ENCODE data around the gene HSD17B1.

Gene HSD17B1

DNA sequence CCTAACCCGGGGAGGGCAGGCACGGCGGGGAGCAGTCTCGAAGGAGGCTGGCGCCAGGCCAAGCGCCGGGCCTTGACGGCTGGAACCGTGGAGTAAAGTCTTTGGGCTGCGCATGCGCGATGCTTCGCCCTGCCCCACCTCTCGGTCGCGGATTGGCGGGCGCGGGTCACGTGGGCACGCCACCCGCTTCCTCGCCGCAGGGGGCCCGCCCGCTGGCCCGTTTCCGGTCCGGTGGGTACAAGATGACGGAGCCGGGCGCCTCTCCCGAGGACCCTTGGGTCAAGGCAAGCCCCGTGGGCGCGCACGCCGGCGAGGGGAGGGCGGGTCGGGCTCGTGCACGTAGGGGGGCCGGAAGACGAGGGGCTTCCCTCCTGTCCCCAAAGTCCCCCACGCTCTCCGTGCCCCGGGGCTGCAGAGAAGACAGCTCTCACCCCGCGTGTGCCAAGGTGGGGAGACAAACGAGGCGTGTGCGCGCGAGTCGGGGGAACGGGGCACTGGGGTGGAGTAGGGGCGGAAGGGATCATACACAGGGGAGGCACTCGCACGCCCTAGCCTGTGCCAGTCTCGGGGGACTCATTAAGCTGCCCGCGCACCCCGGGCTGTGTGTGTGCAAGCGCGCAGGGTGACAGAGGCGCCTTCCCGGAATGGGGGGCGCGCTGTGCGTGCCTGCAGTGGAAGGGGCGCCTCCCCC, 14.3 kb downstream of the HSD17B1 start, which contains the start of gene MLX:
TSS of gene MLX (plus strand) at position 218 of the 691 bp plus-strand sequence. CDS start at position 243, 25 bp downstream.
- Histone ChIP-seq H3K36me3 (ENCODE audit: control insufficient read depth, low read length) (peaks cover 87% of the 10 kb centered on the region), H3K4me3 (ENCODE audit: low read length) (peak within 1 kb of the TSS; percentile 97), H3K9me2 (replicated peaks; ENCODE audit: control insufficient read depth, low read length) (no peaks in the 10 kb centered on the region), H3K9me3 (ENCODE audit: control insufficient read depth, insufficient read depth, low read length) (no peaks in the 10 kb centered on the region), H3K79me2 (ENCODE audit: control insufficient read depth, low read length) (peaks cover 66% of the 10 kb centered on the region), H4K20me1 (ENCODE audit: control insufficient read depth, insufficient read depth, low read depth, low read length) (no peaks in the 10 kb centered on the region), H3K4me1 (ENCODE audit: control insufficient read depth, low read length) (peaks cover 26% of the 10 kb centered on the region), H3K4me2 (ENCODE audit: low read length) (peak within 1 kb of the TSS; percentile 99), H3K27ac (ENCODE audit: low read depth, low read length) (peak within 1 kb of the TSS; percentile 64), H3F3A (ENCODE audit: control insufficient read depth, insufficient read depth) (peaks cover 4% of the 10 kb centered on the region), H3K27me3 (ENCODE audit: control insufficient read depth, low read length) (no peaks in the 10 kb centered on the region)
- TF ChIP-seq, protein P1, sequence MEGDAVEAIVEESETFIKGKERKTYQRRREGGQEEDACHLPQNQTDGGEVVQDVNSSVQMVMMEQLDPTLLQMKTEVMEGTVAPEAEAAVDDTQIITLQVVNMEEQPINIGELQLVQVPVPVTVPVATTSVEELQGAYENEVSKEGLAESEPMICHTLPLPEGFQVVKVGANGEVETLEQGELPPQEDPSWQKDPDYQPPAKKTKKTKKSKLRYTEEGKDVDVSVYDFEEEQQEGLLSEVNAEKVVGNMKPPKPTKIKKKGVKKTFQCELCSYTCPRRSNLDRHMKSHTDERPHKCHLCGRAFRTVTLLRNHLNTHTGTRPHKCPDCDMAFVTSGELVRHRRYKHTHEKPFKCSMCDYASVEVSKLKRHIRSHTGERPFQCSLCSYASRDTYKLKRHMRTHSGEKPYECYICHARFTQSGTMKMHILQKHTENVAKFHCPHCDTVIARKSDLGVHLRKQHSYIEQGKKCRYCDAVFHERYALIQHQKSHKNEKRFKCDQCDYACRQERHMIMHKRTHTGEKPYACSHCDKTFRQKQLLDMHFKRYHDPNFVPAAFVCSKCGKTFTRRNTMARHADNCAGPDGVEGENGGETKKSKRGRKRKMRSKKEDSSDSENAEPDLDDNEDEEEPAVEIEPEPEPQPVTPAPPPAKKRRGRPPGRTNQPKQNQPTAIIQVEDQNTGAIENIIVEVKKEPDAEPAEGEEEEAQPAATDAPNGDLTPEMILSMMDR (IDR thresholded peaks at IDR 0.05; ENCODE audit: low read depth, low read length, poor library complexity, severe bottlenecking), result no peak
- no peak for TF ChIP-seq EZH2phosphoT487 (IDR thresholded peaks at IDR 0.05; ENCODE audit: borderline replicate concordance, low read length)

- Histone ChIP-seq H3K36me3 (ENCODE audit: control insufficient read depth, low read length) (peaks cover 87% of the 10 kb centered on the region), H3K27ac (ENCODE audit: low read depth, low read length) (no peak overlapping the region), H3K4me1 (ENCODE audit: control insufficient read depth, low read length) (peaks cover 21% of the 10 kb centered on the region)
Measured at GRCh38 chr17:42568341-42569111, 15.8 kb downstream of the HSD17B1 start.

DNA sequence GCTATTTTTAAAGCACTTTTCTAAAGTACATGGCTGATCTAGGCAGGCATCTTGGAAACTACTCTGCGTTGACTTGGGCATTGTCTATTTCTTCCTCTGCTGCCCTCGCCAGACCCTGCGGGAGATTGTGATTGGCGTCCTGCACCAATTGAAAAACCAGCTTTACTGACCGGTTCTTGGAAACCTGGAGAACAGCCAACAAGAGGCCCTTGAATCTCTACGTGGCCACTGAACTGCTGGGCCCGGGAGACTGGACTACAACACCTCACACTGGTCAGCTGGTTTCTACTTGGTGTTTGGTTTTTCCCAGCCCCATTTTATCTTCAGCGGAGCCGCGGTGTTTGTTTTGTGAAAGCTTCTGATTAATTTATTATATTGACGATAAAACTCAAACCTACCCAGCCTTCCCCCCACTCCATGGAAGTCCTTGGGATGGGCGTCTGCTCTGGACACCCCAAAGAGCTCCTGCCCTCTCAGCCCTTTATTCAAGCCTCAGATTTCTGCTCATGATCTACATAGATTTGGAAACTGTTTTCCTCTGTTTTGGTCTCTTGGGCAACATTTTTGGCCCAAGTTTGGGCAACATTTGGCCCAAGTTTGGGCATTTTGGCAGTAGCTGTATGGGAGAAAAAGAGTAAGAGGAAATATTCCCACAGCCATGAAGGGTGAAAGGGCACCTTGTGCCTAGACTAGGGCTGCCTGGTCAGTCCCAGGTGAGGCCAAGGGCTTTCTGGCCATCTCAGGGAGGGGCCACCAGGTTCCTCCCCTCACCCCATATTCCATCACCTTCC, 18.9 kb downstream of the HSD17B1 start:
- H3K36me3 ChIP-seq (ENCODE audit: control insufficient read depth, low read length), result peaks cover 84% of the 10 kb centered on the region
- no peaks in the 10 kb centered on the region for H4K20me1 ChIP-seq (ENCODE audit: control insufficient read depth, insufficient read depth, low read depth, low read length)

More at GRCh38 chr17:42568341-42569111, 15.8 kb downstream of the HSD17B1 start:
- TF ChIP-seq, protein P1 (IDR thresholded peaks at IDR 0.05; ENCODE audit: low read depth, low read length, poor library complexity, severe bottlenecking), result no peak
- TF ChIP-seq EZH2phosphoT487 (IDR thresholded peaks at IDR 0.05; ENCODE audit: borderline replicate concordance, low read length), result no peak
- no peaks in the 10 kb centered on the region for H3K9me3 ChIP-seq (ENCODE audit: control insufficient read depth, insufficient read depth, low read length)
- H3K9me2 ChIP-seq (replicated peaks; ENCODE audit: control insufficient read depth, low read length), result no peaks in the 10 kb centered on the region
- no peaks in the 10 kb centered on the region for H3K27me3 ChIP-seq (ENCODE audit: control insufficient read depth, low read length)
- no peak overlapping the region for H3K4me3 ChIP-seq (ENCODE audit: low read length)
- peaks cover 63% of the 10 kb centered on the region for H3K79me2 ChIP-seq (ENCODE audit: control insufficient read depth, low read length)
- peaks cover 4% of the 10 kb centered on the region for H3F3A ChIP-seq (ENCODE audit: control insufficient read depth, insufficient read depth)
- H3K4me2 ChIP-seq (ENCODE audit: low read length), result no peak overlapping the region
- no peaks in the 10 kb centered on the region for H4K20me1 ChIP-seq (ENCODE audit: control insufficient read depth, insufficient read depth, low read depth, low read length)

More for the DNA sequence above, 18.9 kb downstream of the HSD17B1 start:
- no peak for TF ChIP-seq EZH2phosphoT487 (IDR thresholded peaks at IDR 0.05; ENCODE audit: borderline replicate concordance, low read length)
- TF ChIP-seq, protein P1 (IDR thresholded peaks at IDR 0.05; ENCODE audit: low read depth, low read length, poor library complexity, severe bottlenecking), result no peak
- Histone ChIP-seq H3K4me1 (ENCODE audit: control insufficient read depth, low read length) (peaks cover 24% of the 10 kb centered on the region), H3F3A (ENCODE audit: control insufficient read depth, insufficient read depth) (peaks cover 3% of the 10 kb centered on the region), H3K9me2 (replicated peaks; ENCODE audit: control insufficient read depth, low read length) (no peaks in the 10 kb centered on the region), H3K27ac (ENCODE audit: low read depth, low read length) (no peak overlapping the region), H3K27me3 (ENCODE audit: control insufficient read depth, low read length) (no peaks in the 10 kb centered on the region), H3K9me3 (ENCODE audit: control insufficient read depth, insufficient read depth, low read length) (no peaks in the 10 kb centered on the region), H3K79me2 (ENCODE audit: control insufficient read depth, low read length) (peaks cover 72% of the 10 kb centered on the region), H3K4me2 (ENCODE audit: low read length) (no peak overlapping the region), H3K4me3 (ENCODE audit: low read length) (no peak overlapping the region)

All from DOHH2 (cell line).